ENCODE measurements around the gene STRADA.

Gene STRADA

GRCh38 chr17:63699638-63700527 is 41.7 kb downstream of the STRADA start, which contains the start of gene LIMD2:
LIMD2 (minus strand) TSS chr17:63700125; CDS start chr17:63699298, 827 bp downstream.
- Mint-ChIP-seq H3K27me3 (ENCODE audit: low read depth) (peaks cover 3% of the 10 kb centered on the region), H3K27ac (peak within 1 kb of the TSS in 2 of 3 experiments; percentile 62 to 78), H3K36me3 (ENCODE audit: low read depth) (peaks cover 11% of the 10 kb centered on the region), H3K4me3 (peak within 1 kb of the TSS; percentile 79 to 83 (median 82)), H3K4me1 (peaks cover 17% of the 10 kb centered on the region), H3K9me3 (no peaks in the 10 kb centered on the region)
- TF ChIP-seq, protein P1, sequence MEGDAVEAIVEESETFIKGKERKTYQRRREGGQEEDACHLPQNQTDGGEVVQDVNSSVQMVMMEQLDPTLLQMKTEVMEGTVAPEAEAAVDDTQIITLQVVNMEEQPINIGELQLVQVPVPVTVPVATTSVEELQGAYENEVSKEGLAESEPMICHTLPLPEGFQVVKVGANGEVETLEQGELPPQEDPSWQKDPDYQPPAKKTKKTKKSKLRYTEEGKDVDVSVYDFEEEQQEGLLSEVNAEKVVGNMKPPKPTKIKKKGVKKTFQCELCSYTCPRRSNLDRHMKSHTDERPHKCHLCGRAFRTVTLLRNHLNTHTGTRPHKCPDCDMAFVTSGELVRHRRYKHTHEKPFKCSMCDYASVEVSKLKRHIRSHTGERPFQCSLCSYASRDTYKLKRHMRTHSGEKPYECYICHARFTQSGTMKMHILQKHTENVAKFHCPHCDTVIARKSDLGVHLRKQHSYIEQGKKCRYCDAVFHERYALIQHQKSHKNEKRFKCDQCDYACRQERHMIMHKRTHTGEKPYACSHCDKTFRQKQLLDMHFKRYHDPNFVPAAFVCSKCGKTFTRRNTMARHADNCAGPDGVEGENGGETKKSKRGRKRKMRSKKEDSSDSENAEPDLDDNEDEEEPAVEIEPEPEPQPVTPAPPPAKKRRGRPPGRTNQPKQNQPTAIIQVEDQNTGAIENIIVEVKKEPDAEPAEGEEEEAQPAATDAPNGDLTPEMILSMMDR (IDR thresholded peaks at IDR 0.05; ENCODE audit: unreplicated experiment in 3 of 3), result no peak

DNA sequence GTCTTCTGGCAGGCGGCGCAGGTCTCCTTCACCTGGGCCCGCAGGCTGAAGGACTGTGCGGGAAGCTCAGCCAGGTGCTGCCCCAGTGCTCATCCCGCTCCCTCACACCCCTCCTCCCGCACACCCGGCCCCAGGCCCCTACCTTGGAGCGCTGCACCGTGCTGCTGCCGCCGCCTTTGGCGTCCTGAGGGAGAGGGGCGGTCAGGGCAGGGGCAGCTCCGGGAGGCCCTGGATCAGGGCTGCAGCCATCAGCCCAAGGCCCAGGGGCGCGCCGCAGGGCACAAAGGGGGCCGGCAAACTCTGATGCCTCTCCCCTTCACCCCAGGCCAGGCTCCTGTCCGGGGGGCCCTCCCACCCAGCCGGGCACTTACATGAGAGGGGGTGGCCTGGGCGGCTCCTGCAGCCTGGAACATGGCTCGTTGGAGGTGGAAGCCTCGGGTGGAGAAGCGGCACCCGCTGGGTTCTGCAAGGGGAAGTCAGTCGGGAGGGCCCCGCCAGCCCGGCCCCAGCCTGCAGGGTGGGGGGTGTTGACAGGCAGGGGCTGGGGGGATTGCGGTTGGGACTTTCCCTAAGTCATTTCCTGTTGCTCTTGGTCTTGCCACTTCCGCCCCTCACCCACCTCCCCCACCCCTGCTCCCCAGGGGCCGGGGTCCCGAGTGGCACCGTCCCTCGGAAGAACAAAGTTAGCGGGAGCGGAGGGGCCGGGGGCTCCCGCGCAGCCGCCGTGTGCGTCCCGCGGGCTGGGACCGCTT is 42.5 kb downstream of the STRADA start:
- peaks cover 11% of the 10 kb centered on the region for H3K36me3 Mint-ChIP-seq (ENCODE audit: low read depth)
- H3K27ac Mint-ChIP-seq, result no peak overlapping the region
- H3K4me1 Mint-ChIP-seq, result peaks cover 17% of the 10 kb centered on the region
- H3K4me3 Mint-ChIP-seq, result peak overlapping the region; percentile 79 to 90 (median 90)
- H3K9me3 Mint-ChIP-seq, result no peaks in the 10 kb centered on the region
- TF ChIP-seq, protein P1 (IDR thresholded peaks at IDR 0.05; ENCODE audit: unreplicated experiment in 3 of 3), result no peak
- peaks cover 3% of the 10 kb centered on the region for H3K27me3 Mint-ChIP-seq (ENCODE audit: low read depth)

DNA sequence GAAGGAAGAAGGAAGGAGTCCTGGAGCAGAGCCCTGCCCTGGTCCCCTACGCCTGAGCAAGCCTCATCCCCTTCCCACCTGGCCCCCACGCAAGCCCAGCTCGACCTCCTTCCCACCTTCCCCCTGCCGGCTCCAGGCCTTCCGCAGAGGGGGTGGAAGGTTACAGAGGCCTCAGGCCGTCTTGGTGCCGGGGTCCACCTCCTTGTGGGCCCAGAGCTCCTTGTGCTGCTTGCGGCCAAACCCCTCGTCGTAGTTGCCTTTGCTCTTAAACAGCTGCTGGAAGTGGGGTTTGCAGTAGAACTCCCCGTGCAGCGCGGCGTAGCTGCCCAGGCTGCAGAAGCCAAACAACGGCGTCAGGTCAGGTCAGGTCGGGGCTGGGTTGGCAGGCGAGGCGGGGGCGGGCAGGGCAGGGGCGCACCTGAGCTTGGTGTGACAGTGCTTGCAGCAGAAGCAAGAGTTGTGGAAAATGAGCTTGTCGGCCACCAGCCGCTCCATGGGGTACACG is 43.2 kb downstream of the STRADA start:
- H3K4me3 Mint-ChIP-seq, result peak overlapping the region; percentile 79 to 90 (median 90)
- H3K36me3 Mint-ChIP-seq (ENCODE audit: low read depth), result peaks cover 7% of the 10 kb centered on the region
- H3K27ac Mint-ChIP-seq, result peak overlapping the region in 2 of 3 experiments; percentile 64 to 74
- peaks cover 12% of the 10 kb centered on the region for H3K4me1 Mint-ChIP-seq
- no peaks in the 10 kb centered on the region for H3K9me3 Mint-ChIP-seq
- H3K27me3 Mint-ChIP-seq (ENCODE audit: low read depth), result peaks cover 3% of the 10 kb centered on the region
- TF ChIP-seq, protein P1 (IDR thresholded peaks at IDR 0.05; ENCODE audit: unreplicated experiment in 3 of 3), result no peak

- TF ChIP-seq, protein P1 (IDR thresholded peaks at IDR 0.05; ENCODE audit: unreplicated experiment in 3 of 3), result no peak
- H3K36me3 Mint-ChIP-seq (ENCODE audit: low read depth), result peaks cover 8% of the 10 kb centered on the region
- H3K4me3 Mint-ChIP-seq, result peak overlapping the region; percentile 62 to 75 (median 65)
- no peaks in the 10 kb centered on the region for H3K27me3 Mint-ChIP-seq (ENCODE audit: low read depth)
- peaks cover 7% of the 10 kb centered on the region for H3K4me1 Mint-ChIP-seq
- no peaks in the 10 kb centered on the region for H3K9me3 Mint-ChIP-seq
- H3K27ac Mint-ChIP-seq, result peak overlapping the region in 1 of 3 experiments; percentile 52
These were observed 44.0 kb downstream of the STRADA start for GRCh38 chr17:63697341-63698286.

DNA sequence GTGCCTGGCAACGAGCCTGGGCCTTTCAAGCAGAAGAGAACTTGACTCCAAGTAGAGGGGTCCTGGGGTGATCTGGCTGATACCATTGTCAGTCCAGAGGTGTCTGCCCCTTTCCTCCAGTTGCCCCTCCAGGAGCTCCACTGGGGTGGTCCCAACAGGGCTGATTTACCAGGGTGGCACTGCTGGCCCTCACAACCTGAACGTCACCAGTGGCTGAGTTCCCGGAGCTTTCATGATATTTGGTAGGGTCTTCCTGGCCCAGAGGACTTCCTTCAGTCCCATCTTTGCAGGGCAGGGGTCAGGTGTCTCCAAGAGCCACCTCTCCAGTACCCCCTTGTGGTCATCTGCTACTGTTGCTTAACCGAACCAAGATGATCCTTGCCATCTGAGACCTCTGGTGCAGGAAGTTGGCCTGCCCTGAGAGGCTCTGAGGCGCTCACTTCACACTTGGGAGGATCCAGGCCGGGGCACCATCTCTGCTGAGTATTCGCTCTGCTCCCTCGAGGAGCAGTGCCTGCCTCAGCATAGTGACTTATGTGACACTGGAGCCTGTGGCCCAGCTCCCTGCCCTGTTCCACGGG is 45.1 kb downstream of the STRADA start:
- Mint-ChIP-seq H3K27me3 (ENCODE audit: low read depth) (no peaks in the 10 kb centered on the region), H3K36me3 (ENCODE audit: low read depth) (peaks cover 15% of the 10 kb centered on the region), H3K9me3 (no peaks in the 10 kb centered on the region), H3K4me3 (peak overlapping the region; percentile 42 to 71 (median 67)), H3K27ac (peak overlapping the region; percentile 29 to 59 (median 58)), H3K4me1 (peaks cover 5% of the 10 kb centered on the region)
- TF ChIP-seq, protein P1 (IDR thresholded peaks at IDR 0.05; ENCODE audit: unreplicated experiment in 3 of 3), result peak in 1 of 3 experiments; percentile 31

Data from nephron (organoid).